Parathyroid adenoma (tissue), 2 donors: Measurements from ENCODE around the gene CFAP299.

Source experiments
- H2AFZ ChIP-seq: fragments of 300-600 bp; sonication (generic); one replicate; pipeline ENCODE4 v1.7.0; 2017; ENCODE audit warnings: antibody characterized with exemption, mild to moderate bottlenecking
- H3K27ac ChIP-seq: fragments of 300-600 bp; sonication (generic); one replicate; pipeline ENCODE4 v1.7.0; 2017
- H3K27me3 ChIP-seq: fragments of 300-600 bp; sonication (generic); one replicate; pipeline ENCODE4 v1.7.0; 2017; ENCODE audit warnings: low read length; ENCODE audit not compliant: control insufficient read depth, insufficient read depth
- H3K36me3 ChIP-seq: fragments of 300-600 bp; sonication (generic); one replicate; pipeline ENCODE4 v1.7.0; 2017; ENCODE audit warnings: low read length; ENCODE audit not compliant: control insufficient read depth, insufficient read depth
- H3K4me1 ChIP-seq: fragments of 300-600 bp; sonication (generic); one replicate; pipeline ENCODE4 v1.7.0; 2017; ENCODE audit warnings: control low read depth
- H3K4me2 ChIP-seq: fragments of 300-600 bp; sonication (generic); one replicate; pipeline ENCODE4 v1.7.0; 2017; ENCODE audit warnings: low read length
- H3K4me3 ChIP-seq: fragments of 300-600 bp; sonication (generic); one replicate; pipeline ENCODE4 v1.7.0; 2017; ENCODE audit warnings: low read depth, low read length
- H3K79me2 ChIP-seq: fragments of 300-600 bp; sonication (generic); one replicate; pipeline ENCODE4 v1.7.0; 2017; ENCODE audit warnings: control low read depth
- H3K9ac ChIP-seq: fragments of 300-600 bp; sonication (generic); one replicate; pipeline ENCODE4 v1.7.0; 2017; ENCODE audit warnings: mild to moderate bottlenecking
- H3K9me3 ChIP-seq: fragments of 300-600 bp; sonication (generic); one replicate; pipeline ENCODE4 v1.7.0; 2017; ENCODE audit warnings: low read length; ENCODE audit not compliant: control insufficient read depth
- CTCF ChIP-seq: fragments of 300-600 bp; sonication (generic); IDR thresholded peaks from one replicate; pipeline ENCODE4 v1.7.0; 2017; ENCODE audit warnings: antibody characterized with exemption, mild to moderate bottlenecking
- donor health status: primary hyperparathyroidism.

CFAP299 gene

GRCh38 chr4:80705311-80705710, 369.8 kb downstream of the CFAP299 start:
- H3K4me2 ChIP-seq, result no peak overlapping the region
- H3K79me2 ChIP-seq, result no peaks in the 10 kb centered on the region
- H3K9me3 ChIP-seq, result no peaks in the 10 kb centered on the region
- H3K27me3 ChIP-seq, result no peaks in the 10 kb centered on the region
- H3K27ac ChIP-seq, result no peak overlapping the region
- no peak for TF ChIP-seq CTCF
- no peak overlapping the region for H3K9ac ChIP-seq
- H3K36me3 ChIP-seq, result no peaks in the 10 kb centered on the region
- H3K4me1 ChIP-seq, result no peaks in the 10 kb centered on the region
- H2AFZ ChIP-seq, result no peak overlapping the region
- H3K4me3 ChIP-seq, result no peak overlapping the region

- Histone ChIP-seq H3K27me3 (no peaks in the 10 kb centered on the region), H3K27ac (no peak overlapping the region), H3K4me2 (no peak overlapping the region), H3K36me3 (no peaks in the 10 kb centered on the region), H3K79me2 (no peaks in the 10 kb centered on the region), H2AFZ (no peak overlapping the region), H3K9ac (no peak overlapping the region), H3K9me3 (no peaks in the 10 kb centered on the region), H3K4me1 (no peaks in the 10 kb centered on the region), H3K4me3 (no peak overlapping the region)
- TF ChIP-seq CTCF, result no peak
These were observed 373.7 kb downstream of the CFAP299 start for GRCh38 chr4:80709082-80709869.

- H3K27me3 ChIP-seq, result no peaks in the 10 kb centered on the region
- H3K4me2 ChIP-seq, result no peak overlapping the region
- no peak overlapping the region for H3K9ac ChIP-seq
- H3K79me2 ChIP-seq, result no peaks in the 10 kb centered on the region
- H2AFZ ChIP-seq, result no peak overlapping the region
- H3K9me3 ChIP-seq, result no peaks in the 10 kb centered on the region
- no peaks in the 10 kb centered on the region for H3K4me1 ChIP-seq
- no peak overlapping the region for H3K4me3 ChIP-seq
- no peak overlapping the region for H3K27ac ChIP-seq
- no peak for TF ChIP-seq CTCF
- H3K36me3 ChIP-seq, result no peaks in the 10 kb centered on the region
These were observed 375.4 kb downstream of the CFAP299 start for GRCh38 chr4:80710748-80711451.

- Histone ChIP-seq H3K79me2 (no peaks in the 10 kb centered on the region), H3K27me3 (no peaks in the 10 kb centered on the region), H2AFZ (no peak overlapping the region), H3K27ac (no peak overlapping the region), H3K4me2 (no peak overlapping the region), H3K36me3 (no peaks in the 10 kb centered on the region), H3K9ac (no peak overlapping the region), H3K4me3 (no peak overlapping the region), H3K9me3 (no peaks in the 10 kb centered on the region), H3K4me1 (no peaks in the 10 kb centered on the region)
- TF ChIP-seq CTCF, result no peak
These were observed 376.4 kb downstream of the CFAP299 start for GRCh38 chr4:80711956-80712355.
